Activated T-cell treated with anti-CD3 and anti-CD28 coated beads, Interleukin-2, amount 50 U/mL, for 48 hours (primary cell): ENCODE results near the gene MPPED2.

Experiments
- DNase-seq, 2 experiments: peaks; one replicate each; pipeline ENCODE4 v3.0.0-alpha.2; 2020

Gene MPPED2

DNA sequence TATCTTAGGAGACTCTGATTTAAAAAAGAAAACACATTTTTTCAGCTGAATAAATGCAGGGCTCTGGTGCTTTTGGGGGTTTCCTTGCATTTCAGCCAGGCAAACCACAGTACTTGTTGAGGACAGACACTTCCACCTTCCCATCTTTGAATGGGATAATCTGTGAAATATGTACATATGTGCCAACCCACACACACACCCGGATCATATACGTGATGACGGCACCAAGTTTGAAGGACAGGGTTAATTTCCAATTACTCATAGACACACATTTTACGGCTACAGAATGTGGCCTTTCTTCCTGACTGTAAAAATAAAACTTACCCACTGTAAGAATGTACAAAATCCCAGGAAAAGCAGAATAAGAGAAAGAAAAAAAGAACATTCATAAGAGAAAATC is 104.4 kb downstream of the MPPED2 start:
- no peak for DNase-seq

DNA sequence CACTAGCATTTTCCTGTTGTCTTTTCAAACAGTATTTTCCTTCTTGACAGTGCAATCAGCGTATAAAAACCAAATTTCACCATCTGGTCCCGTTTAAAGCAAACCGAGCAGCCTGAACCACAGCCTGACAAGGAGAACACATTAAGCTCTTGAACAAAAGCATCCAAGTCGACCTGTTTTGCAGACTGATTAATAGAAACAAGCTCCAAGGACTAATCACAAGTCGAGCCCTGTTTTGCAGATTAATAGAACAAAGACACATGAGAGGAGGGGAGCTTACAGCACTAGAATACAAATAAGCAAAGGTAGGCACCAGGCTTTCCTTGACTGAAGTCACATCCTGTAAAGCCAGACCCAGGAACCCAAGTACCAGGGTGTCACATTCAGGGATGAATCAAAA is 104.8 kb downstream of the MPPED2 start:
- DNase-seq = no peak

DNA sequence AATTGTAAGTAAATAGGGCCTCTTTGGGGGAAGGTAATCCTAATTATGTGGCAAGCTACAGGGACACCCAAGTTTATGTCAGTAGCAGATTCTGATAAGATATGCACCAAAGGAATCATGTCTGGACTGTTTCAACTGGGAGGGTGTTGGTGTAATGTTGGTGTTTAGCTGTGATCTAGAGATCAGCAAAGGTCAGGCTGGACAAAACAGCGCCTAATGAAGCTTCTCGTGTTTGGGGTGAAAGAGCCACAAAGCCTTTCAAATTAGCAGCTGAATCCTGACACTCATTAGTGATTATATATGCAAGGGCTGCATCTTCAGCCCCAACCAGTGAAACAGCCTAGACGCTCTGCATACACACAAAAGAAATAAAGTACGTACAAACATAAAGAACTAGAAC is 106.3 kb downstream of the MPPED2 start:
- DNase-seq = no peak

DNA sequence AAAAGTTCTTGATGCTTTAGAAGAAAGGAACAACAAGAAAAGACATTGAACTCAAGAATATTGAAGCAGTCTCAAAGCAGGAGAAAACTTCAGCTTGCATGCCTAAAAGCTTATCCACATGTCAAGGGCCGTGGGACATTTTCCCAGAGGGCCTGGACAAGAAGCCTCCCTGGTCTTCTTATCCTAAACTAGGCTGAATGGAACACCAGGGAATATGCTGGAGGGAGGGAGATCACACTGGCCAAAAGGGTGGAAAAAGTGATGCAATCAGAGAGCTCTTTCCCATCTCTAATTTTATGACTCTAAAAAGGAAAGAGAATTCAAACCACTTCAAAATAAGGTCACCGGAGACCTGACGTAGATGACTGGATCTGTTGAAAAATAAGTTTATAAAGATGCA is 107.2 kb downstream of the MPPED2 start:
- no peak for DNase-seq

DNA sequence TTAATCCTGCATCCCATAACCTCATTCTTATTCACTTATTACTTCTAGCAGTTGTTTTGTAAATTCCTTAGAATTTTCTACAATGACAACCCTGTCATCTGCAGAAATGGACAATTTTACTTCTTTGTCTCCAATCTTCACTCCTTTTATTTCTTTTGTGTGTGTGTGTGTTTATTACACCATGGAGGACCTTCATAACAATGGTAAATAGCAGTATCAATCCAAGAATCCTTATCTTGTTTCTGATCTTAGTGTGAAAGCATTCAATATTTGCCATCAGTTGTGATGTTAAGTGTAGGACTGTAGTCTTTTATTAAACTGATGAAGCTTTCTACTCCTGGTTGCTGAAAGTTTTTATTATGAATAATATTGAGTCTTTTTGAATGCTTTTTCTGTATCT is 109.1 kb downstream of the MPPED2 start:
- no peak for DNase-seq

DNA sequence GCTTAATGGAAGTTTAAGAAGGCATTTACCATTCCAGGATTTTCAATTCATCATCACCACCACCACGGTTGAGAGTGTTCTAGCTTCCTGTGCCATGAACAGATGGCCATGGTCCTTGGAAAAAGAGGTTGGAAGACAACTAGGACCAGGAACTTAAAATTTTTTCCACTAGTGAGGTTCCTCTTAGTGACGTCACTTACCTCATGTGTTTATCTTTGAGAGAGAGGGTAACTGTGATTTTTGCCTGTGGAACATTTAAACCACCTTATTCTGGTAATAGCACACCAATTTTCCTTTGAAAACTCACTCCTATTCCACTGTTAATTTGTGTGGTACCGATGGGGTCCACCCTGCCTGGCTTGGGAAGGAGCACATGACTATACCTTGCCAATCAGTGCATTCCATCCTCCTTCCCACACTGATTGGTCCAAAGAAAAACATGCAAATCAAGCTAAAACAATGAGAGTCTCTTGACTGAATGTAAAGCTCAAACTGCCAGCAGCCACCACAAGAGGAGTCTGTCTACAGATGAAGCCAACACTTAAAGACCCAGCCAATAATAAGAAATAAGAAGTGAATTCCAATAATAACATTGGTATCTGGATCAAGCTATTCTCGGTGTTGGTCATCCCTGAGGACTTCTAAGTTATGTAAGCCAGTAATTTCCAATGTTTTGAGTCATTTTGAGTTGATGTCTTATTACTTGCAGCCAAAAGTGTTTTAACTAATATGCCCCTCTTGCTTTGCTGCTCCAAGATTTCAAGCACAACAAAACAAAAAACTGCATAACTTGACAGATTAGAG is 111.8 kb downstream of the MPPED2 start:
- no peak for DNase-seq

DNA sequence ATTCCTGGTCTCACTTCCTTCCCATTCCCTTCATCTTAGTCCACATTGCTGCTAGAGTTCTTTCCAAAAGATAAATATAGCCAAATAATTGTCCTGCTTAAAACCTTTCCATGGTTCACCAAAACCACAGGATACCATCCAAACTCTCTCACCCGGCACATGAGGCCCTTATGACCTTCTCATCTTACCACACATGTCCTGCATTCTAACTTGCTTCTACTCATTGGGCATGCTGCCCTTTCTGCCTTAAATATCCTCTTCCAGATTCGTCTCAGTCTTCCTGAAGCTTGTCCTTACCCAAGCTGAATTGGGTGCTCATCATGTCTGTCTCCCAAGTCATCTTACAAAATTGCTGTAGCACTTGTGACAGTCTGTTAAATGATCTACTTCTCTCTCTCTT is 114.9 kb downstream of the MPPED2 start:
- DNase-seq = no peak

DNA sequence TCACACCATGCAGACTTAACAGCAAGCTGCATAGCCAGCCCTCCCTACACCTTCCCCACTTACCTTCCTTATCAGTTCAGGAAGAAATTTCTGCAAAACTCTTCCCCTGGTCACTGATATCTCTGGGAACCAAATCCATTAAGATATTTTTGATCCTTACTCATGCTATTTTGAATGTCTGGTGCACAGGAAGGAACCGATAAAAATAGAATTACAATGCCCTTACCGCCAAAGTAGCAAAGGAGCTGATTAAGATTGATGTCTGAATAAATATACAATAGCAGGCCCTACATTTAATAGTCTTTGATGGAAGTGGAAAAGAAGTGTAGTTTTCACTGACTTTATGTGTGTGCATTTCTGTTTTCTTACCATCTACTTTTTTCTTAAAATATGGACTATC is 117.3 kb downstream of the MPPED2 start:
- no peak for DNase-seq

DNA sequence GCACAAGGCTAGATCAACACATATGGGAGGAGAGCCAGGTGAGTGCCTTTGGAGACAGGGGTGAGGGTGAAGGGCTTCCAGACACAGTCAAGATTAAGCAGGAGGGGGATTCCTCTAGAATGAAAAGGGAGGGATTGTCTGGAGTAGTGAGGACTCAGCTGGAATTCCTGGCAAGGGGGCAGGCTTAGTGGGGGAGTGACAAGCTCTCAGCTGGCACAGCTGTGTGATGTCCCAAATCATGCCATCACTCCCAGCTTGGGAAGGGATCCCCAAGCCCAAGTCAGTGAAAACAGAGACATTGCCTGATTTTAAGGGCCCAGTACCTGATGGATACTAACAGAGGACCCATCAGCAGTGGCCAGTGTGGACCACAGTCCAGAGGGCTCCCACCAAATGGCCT is 119.0 kb downstream of the MPPED2 start:
- DNase-seq = no peak

DNA sequence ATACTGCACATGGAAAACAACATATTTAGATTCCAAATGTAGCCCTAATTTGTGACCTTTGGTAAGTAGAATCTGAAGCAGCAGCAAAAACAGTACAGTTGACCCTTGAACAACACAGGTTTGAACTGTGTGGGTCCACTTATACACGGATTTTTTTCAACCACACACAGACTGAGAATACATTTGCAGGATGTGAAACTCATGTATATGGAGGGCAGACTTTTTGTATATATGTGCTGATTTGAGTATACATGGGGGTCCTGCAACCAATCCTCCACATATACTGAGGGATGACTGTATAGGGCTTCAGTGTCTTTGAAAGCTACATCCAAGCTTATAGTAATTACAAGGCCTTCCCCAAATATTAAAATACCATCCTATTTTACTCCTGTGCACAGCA is 120.5 kb downstream of the MPPED2 start:
- DNase-seq = no peak

DNA sequence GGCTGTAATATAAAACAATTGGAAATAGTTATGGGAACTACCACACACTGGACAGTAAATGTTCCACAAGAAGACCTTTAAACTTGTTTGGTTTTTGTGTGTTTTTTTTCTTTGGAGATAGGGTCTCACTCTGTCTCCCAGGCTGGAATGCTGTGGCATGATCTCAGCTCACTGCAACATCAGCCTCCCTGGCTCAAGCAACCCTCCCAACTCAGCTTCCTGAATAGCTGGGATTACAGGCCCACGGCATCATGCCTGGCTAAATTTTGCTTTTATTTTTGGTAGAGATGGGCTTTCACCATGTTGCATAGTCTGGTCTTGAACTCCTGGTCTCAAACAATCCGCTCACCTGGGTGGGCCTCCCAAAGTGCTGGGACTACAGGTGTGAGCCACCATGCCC is 121.0 kb downstream of the MPPED2 start:
- DNase-seq = no peak

DNA sequence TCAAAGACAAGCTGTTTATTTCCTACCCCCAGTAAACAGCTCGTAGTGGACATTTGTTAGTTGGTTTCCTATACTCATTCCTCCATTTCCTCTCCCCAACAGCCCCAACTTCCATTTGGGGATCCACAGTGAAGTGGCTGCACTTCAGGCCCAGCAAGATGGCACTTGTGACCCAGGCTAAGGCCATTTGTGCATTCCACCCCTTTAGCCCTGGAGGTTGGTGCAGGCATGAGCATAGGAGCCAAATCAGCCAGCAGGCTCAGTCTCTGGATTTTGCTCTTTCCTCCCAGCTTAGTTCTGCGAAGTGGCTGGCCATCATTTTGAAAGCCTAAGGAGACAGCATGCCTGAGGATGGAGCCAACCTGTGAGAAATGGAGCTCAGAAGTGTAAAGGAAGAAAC is 122.9 kb downstream of the MPPED2 start:
- no peak for DNase-seq

DNA sequence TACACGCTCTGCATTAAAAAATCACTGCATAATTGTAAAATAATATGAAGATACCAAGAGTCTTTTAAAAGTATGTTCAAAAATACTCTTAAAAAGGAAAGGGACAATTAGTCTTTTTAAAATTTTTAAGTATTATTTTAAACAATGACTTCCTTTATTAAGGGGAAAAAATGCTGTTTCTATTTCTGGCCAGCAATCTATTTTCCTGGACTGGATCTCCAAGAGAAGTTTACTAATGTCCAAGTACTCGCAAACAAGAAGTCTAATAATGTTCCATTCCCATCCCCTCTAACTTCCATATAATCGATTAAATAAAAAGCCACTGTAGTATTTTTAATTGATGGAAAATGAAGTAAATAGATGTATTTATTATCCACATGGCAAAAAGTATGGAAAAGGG is 123.7 kb downstream of the MPPED2 start:
- DNase-seq = no peak

DNA sequence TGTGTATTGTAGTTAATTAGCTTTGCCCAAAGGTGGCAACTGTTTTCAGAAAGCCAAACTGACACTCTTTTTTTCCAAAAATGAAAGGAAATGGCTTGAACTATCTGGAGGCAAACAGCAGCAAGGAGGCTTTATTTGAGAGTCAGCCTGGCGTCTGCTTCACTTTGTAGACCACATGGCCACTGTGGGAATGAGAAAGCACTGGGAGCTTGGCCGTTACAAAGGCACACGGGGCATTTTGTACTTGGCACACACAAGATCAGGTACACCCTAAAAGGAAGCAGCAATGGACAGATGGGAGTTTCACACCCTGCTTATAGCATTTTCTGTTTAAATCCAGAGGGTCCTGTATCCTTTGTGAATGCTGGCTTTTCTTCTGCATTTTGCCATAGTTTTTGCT is 126.3 kb downstream of the MPPED2 start:
- no peak for DNase-seq

DNA sequence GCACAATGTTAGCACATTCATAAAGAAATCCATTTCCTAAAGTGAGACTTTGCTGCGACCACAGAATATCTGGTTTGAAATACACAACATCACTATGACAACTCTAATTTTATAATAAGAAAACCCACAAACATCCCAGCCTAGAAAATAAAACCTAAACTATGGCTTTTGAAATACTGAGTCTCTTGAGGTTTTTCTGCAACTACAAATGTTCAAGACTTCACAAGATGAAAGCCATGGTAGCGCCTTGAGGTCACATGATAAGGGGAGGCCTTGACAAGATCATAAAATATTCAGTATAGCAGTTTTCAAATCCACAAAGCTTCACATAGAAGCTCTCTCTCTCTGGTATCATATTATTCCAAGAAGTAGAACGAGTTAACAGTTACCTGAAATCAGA is 126.8 kb downstream of the MPPED2 start:
- DNase-seq = no peak

DNA sequence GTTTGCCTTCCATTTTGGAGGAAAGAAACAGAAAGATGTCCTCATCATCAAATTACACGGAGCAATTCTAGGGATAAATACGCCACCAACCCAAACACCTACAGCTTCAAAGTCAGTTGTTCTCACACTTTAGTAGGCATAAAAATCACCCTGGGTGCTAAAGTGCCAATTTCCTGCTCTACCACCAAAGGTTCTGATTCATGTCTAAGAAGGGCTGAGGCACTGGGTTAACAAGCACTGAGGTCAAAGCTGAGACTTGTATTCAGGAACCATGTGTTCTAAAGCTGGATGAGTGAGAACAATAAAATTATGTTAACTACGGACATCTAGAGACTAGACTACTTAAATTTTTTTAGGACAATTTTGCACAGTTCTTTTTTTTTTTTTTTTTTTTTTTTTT is 127.6 kb downstream of the MPPED2 start:
- no peak for DNase-seq

DNA sequence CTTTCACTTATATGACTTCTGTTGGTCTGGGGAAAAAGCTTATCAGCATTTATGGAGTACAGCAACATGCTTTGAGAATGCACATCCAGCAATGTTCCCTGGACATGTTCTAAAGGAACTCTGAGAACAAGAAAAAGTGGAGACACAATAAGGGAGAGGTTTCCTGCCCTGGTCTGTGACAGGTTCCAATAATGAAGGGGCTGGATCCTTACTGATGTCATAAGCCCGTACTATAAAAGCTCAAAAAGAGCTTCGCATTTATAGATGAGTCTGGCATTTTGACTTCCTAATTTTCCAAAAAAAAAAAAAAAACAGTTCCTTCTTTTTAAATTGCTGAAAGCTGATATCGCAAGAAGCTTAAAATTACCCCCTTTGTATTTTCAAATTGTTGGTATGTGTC is 129.1 kb downstream of the MPPED2 start:
- no peak for DNase-seq

DNA sequence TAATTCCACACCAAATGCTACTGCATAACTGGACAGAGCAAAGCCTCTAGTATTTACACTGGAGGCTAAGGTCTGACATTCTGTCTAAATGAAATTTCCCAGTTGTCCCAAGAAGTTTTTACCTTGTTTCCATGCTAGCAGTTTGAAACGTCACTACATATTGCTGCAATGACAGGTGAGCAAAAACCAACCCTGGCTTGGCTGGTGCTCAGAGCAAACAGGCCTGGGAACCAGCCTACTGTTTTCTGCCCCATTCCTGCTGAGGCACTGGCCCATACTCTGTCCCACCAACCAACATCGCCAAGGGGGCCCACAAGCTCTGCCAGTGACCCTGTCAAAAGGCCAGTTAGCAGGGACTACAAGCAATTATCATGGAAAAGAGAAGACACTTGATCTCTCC is 131.1 kb downstream of the MPPED2 start:
- no peak for DNase-seq

DNA sequence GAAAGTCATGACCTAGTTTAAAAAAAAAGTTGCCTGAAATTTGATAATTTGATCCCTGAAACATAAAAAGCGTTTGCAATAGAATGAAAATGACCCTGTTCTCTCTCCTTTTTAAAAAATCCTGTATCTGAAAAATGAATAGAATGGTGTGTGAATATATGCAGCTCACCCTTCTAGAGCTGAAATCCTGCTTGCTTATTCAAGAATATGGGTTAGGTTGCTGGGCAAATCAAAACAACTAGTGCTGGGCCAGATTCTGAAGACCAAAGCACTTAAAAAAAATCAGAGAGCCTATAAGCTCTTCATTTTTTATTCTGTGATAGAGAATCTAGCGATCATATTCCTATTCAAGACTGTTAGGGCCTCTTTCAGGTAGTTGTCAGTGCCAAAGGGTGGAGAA is 131.6 kb downstream of the MPPED2 start:
- no peak for DNase-seq

DNA sequence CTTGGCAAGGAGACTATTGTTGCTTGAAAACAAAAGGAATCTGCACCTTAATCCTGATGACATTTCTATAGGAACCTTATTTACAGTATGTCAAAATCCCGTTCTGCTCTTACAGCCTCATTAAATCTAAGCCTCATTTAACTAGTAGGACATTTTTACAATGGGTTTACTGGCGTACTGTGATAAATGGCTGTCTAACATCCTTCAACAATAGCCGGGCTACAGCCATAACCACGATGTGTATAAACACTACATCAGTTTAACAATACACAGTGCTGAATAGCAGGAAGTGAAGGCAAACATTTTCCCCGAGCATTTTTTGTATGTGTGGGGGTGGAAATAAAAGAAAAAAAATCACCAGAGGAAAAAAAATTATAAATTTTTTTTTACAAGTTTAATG is 132.0 kb downstream of the MPPED2 start:
- no peak for DNase-seq

DNA sequence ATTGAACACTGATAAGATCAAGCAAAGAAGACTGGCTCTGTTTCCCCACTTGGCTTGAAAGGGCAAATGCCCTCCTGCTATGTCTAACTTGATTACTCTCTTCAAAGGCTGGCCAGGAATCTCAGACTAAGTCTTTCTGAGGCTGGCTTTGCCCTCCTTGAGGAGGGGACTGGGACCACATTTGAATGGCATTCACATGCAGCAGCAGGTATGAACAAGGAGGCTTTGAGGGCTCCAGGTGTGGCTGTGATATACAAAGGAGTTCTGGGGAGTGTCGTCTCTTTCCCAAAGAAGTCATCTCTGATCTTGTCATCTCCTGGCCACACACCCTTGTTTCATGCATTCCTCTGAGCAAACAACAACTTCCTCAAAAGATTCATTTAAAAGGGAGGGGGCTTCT is 132.4 kb downstream of the MPPED2 start:
- DNase-seq = no peak

DNA sequence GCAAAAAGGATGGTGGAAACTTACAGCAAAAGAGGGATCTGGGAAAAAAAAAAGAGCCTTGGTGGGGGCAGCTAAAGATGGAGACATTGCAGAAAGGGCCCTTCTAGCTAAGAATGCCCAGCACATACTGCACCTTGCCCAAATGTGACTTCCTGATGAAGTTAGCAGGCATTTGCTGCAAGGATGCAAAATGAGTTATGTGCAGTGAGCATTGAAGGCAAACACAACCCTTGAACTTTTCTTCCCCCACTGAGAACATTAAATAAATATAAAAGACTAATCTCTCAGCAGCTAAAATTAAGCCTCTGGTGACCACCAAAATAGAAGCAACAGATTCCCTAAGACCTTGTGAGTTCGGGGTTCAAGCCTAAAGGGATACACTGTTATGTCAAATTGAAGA is 133.3 kb downstream of the MPPED2 start:
- DNase-seq = no peak

DNA sequence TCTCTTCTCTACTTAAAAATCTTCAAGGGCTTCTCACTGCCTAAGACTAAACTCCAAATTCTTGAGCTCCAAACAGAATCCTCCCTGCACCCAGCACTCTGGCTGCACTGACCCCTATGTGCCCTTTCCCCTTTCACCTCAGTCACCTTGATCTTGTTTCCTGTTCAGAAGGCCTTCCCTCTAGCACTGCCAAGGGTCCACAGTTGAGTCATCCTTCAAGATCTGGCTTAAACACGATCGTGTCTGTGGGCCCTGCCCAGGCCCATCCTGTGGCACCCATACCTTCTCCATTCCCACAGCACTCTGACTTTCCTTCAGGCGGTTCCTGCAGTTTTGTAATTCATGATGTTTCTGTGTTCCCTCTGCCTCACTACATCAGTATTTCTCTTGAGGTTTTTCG is 134.0 kb downstream of the MPPED2 start:
- DNase-seq = no peak

DNA sequence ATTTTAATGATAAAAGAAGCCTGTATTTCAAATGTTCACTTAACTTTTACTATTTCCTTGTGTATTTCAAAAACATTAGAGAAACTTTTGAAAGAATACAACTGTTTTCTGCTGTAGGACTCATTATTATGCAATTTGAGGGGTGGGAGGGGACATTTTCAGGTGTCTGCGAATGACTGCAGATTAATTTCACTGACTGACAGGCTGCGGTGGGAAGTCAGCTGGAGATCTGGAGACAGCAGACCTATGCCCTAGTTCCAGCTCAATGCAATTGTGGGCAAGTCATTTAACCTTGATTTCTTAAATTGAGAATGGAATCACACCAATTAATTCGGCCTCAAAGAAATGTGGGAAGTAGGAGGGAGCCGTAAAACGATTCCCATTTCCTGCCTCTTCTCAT is 134.5 kb downstream of the MPPED2 start:
- DNase-seq = no peak

DNA sequence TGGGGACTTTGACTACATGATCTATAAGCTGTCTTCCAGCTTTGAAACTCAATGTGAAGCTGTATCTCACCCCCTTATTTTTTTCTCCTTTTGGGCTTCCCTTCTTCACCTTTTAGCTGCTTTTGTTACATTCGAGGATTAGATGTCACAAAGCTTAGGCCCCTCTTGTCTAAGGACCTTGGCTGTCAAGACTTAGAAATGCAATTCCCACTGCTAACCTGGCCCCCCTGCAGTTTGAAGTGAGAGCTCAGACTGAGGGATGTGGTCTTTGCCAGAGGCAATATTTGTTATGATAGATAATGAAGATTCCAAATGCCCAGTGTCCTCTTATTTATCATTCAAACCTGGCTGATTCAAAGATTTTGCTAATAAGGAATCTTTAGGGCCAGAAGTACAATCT is 135.0 kb downstream of the MPPED2 start:
- DNase-seq = no peak
